ENCODE data around the gene MALT1. TPM values are rescaled to one million over a fixed set of nuclear protein-coding genes. Genes with fewer than 3 reads are reported as not detected.

Gene MALT1
- total RNA-seq, 3 donors from 2014 or later, result 31.1 to 49.3 (median 39.8) TPM

DNA sequence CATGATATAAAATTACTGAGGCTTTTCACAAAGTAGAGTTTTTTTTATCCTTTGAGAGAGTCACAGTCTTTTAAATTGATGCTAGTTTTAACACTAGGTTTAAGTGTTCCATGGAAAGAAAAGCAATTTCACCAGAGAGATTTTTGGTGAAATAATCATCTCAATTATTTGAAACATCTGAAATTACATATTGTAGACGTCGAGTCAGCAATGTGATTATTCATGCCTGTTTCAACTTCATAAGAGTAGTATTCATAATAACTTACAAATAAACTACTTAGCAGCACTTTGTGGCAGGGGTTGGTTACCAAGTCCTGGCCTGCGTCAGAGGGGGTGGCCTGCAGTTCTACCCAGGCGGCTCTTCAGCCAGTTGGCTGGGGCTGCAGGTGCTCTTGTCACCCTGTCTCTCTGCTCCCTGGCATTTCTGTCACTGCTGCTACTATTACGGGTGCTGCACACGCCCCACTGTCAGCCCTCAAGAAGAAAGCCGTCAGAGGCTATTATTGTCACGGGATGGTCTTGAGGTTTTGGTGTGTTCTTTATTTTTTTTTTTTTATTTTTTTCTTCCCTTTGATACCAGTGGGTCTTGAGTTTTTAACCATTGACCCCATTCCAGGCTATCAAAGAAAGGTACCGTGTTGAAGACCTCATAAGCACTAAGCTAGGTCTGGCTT, 50.4 kb downstream of the MALT1 start:
- no peaks in the 10 kb centered on the region for H3K9me3 Mint-ChIP-seq
- ATAC-seq (no peak), DNase-seq (no peak)
- no peaks in the 10 kb centered on the region for H3K27me3 Mint-ChIP-seq (ENCODE audit: low read depth)
- H3K4me1 Mint-ChIP-seq (ENCODE audit: low read depth), result peaks cover 20% of the 10 kb centered on the region
- H3K36me3 Mint-ChIP-seq (ENCODE audit: insufficient read depth), result peaks cover 37% of the 10 kb centered on the region
- no peak overlapping the region for H3K4me3 Mint-ChIP-seq

DNA sequence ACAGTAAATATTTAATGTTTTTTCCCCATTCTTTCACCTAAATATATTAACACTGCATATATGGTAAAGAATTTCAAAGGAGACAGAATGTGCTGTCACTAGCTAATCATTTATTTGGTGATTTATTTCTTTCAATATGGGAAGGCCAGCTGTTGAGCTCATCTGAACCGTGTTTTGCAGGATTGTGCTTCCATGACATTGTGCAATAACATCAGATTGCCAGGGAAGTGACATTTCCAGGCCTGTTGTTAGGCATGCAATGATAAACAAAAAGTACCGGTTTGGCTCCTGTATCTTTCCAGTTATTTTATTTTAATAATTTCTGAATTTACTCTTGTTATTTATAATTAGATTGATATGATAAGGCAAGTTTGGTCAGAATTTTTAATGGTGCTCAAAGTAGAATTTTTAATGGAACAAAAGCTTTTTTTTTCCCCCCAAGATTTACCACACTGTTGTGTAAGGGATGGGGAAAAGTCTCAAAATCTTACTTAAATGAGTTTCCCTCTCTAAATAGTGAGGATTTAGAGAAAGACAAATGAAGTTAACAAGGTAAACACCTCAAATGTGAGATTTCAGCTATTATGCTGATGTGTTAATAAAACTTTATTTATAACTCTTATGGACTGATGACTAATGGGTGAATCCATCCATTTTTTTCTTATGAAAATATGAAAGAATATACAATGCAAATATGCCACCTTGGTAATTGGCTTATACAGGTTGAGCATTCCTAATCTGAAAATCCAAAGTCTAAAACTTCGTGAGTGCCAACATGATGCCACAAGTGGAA, 52.7 kb downstream of the MALT1 start:
- no peaks in the 10 kb centered on the region for H3K27me3 Mint-ChIP-seq (ENCODE audit: low read depth)
- DNase-seq (no peak), ATAC-seq (no peak)
- H3K36me3 Mint-ChIP-seq (ENCODE audit: insufficient read depth), result peaks cover 29% of the 10 kb centered on the region
- no peak overlapping the region for H3K4me3 Mint-ChIP-seq
- H3K9me3 Mint-ChIP-seq, result no peaks in the 10 kb centered on the region
- H3K4me1 Mint-ChIP-seq (ENCODE audit: low read depth), result peaks cover 7% of the 10 kb centered on the region

DNA sequence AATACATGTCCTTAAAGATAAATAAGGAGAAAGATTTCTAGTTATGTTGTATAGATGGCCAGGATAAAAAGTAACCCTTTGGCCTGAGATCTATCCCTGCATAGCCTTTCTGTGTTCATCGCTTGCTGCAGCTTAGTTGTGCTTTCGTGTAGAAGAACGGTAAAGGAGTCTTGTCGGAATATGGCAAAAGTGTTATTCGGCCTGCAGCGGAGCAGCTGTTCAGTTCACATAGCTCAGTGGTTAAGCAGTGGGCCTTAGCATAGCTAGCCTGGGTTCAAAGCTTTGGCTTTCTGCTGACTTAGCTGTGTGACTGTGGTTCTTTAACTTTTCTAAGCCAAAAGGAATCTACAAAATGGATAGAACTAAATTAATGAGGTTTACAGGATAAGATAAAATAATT, 55.4 kb downstream of the MALT1 start:
- DNase-seq (no peak), ATAC-seq (no peak)
- Mint-ChIP-seq H3K9me3 (no peaks in the 10 kb centered on the region), H3K4me3 (no peak overlapping the region), H3K27me3 (ENCODE audit: low read depth) (no peaks in the 10 kb centered on the region), H3K4me1 (ENCODE audit: low read depth) (no peaks in the 10 kb centered on the region), H3K36me3 (ENCODE audit: insufficient read depth) (peaks cover 29% of the 10 kb centered on the region)

DNA sequence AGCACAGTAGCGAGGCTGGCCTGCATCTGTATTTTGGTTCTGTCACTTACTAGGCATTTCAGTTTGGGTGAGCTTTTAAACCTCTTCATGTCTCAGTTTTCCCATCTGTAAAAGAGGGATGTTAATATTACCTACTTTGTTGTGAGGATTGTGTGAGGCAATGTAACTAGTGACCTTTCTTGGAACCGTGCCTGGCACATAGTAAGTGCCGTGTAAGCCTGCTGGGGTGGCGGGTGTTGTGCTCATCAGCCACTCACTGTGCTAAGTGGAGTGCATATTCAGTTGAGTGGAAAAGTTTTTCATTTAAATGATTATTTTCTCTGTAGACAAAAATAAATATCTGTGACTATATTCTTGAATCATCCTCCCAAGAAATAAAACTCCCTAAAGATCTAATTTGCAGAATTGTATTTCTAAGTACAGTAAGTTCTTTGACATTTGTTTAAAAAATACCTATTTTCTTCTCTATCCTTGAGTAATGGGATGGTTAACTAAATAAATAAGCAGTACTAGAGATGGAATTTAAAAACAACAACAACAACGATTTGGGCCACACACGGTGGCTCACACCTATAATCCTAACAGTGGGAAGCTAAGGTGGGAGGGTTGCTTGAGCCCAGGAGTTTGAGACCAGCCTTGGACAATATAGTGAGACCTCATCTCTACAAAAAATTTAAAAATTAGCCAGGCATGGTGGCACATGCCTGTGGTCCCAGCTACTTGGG, 56.7 kb downstream of the MALT1 start:
- Mint-ChIP-seq H3K4me1 (ENCODE audit: low read depth) (no peaks in the 10 kb centered on the region), H3K4me3 (no peak overlapping the region), H3K9me3 (no peaks in the 10 kb centered on the region), H3K36me3 (ENCODE audit: insufficient read depth) (peaks cover 31% of the 10 kb centered on the region), H3K27me3 (ENCODE audit: low read depth) (no peaks in the 10 kb centered on the region)
- no peak for DNase-seq
- no peak for ATAC-seq

DNA sequence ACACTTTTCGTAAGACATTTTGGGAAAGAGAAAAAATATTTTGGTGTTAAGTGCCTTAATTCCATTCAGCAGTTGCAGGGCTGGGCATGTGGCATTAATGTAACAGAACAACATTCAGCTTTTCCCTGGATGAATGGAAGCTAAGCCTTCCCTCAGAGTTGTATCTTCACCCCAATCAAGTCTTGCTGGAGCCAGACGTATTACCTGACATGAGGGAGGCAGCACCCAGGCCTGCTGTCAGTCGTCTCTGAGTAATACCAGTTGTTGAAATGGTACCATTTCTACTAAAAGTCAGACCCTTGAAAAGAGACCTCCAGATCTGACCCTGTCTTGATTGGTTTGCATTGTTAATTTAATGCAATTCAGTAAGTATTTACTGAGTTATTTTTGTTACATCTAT, 57.5 kb downstream of the MALT1 start:
- ATAC-seq (no peak), DNase-seq (no peak)
- Mint-ChIP-seq H3K4me1 (ENCODE audit: low read depth) (no peaks in the 10 kb centered on the region), H3K4me3 (no peak overlapping the region), H3K27me3 (ENCODE audit: low read depth) (no peaks in the 10 kb centered on the region), H3K36me3 (ENCODE audit: insufficient read depth) (peaks cover 31% of the 10 kb centered on the region), H3K9me3 (no peaks in the 10 kb centered on the region)

DNA sequence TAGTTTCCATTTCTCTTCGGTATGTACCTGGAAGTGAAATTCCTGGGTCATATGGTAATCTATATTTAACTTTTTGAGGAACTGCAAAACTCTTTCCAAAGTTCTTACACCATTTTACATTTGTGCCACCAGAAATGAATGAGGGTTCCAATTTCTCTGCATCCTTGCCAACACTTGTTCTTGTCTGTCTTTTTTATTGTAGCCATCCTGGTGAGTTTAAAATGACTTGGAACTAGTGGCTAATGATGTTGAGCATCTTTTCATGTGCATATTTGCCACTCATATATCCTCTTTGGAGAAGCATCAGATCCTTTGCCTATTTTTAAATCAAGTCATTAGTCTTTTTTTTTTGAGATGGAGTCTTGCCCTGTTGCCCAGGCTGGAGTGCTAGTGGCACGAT, 59.4 kb downstream of the MALT1 start:
- DNase-seq (no peak), ATAC-seq (no peak)
- Mint-ChIP-seq H3K27me3 (ENCODE audit: low read depth) (no peaks in the 10 kb centered on the region), H3K9me3 (no peaks in the 10 kb centered on the region), H3K4me3 (no peak overlapping the region), H3K36me3 (ENCODE audit: insufficient read depth) (peaks cover 37% of the 10 kb centered on the region), H3K4me1 (ENCODE audit: low read depth) (no peaks in the 10 kb centered on the region)

DNA sequence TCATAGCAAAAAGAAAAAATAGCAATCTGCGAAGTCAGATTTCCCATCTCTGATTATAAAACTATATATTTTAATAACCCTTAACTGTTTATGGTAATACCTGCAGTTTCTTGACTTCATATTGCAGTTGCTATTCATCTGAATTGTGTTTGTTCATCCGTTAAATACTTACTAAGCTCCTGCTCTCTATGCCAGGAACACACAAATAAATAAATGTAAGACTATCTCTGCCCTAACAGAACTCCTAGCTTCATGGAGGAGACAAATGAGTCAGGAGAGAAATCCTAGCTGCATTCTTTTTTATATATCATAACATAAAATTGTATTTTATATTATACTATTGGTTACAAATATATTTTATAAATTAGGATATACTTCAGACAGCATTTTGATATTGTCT, 61.2 kb downstream of the MALT1 start:
- Mint-ChIP-seq H3K9me3 (no peaks in the 10 kb centered on the region), H3K4me1 (ENCODE audit: low read depth) (no peaks in the 10 kb centered on the region), H3K27me3 (ENCODE audit: low read depth) (no peaks in the 10 kb centered on the region), H3K36me3 (ENCODE audit: insufficient read depth) (peaks cover 41% of the 10 kb centered on the region), H3K4me3 (no peak overlapping the region)
- DNase-seq (no peak), ATAC-seq (no peak)

DNA sequence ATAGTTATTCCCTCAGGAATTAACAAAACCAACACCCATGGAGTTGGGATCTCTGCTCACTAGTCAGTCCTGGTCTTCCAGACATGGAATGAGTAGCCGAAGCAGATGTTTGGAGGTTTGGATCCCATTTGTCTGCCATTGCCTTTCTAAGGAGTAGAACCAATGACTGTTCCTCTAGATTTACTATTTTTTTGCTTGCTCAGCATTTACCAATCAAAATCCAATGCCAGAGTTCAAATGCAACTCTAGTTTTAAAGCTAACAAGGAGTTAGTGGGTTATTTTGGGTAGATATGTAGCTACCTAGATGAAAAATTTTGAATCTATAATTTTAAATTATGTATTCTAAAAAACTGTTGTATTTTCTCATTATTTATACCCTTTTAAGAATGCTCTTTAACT, 62.6 kb downstream of the MALT1 start:
- no peaks in the 10 kb centered on the region for H3K9me3 Mint-ChIP-seq

DNA sequence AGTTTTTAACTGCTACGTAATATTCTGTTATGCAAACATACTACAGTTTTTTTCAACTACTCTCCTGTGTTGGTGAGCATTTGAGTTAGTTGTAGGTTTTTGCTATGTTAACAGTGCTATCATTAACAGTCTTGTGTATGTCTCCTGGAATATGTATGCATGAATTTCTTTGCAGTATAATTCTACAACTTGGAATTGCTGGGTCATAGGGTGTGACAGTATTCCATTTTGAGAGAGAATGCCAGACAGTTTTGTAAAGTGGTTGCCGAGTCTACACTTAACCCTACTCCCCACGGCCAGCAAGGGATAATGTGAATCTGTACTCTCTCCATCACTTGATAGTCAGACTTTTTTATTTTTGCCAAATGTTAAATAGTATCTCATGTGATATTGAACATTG, 67.1 kb downstream of the MALT1 start:
- ATAC-seq, result no peak
- peaks cover 4% of the 10 kb centered on the region for H3K4me1 Mint-ChIP-seq (ENCODE audit: low read depth)
- H3K27me3 Mint-ChIP-seq (ENCODE audit: low read depth), result no peaks in the 10 kb centered on the region
- H3K4me3 Mint-ChIP-seq, result no peak overlapping the region
- H3K36me3 Mint-ChIP-seq (ENCODE audit: insufficient read depth), result peaks cover 39% of the 10 kb centered on the region
- H3K9me3 Mint-ChIP-seq, result no peaks in the 10 kb centered on the region
- DNase-seq, result no peak

More for the DNA sequence above, 62.6 kb downstream of the MALT1 start:
- ATAC-seq (no peak), DNase-seq (no peak)
- no peak overlapping the region for H3K4me3 Mint-ChIP-seq
- peaks cover 46% of the 10 kb centered on the region for H3K36me3 Mint-ChIP-seq (ENCODE audit: insufficient read depth)
- peaks cover 1% of the 10 kb centered on the region for H3K4me1 Mint-ChIP-seq (ENCODE audit: low read depth)
- H3K27me3 Mint-ChIP-seq (ENCODE audit: low read depth), result no peaks in the 10 kb centered on the region

DNA sequence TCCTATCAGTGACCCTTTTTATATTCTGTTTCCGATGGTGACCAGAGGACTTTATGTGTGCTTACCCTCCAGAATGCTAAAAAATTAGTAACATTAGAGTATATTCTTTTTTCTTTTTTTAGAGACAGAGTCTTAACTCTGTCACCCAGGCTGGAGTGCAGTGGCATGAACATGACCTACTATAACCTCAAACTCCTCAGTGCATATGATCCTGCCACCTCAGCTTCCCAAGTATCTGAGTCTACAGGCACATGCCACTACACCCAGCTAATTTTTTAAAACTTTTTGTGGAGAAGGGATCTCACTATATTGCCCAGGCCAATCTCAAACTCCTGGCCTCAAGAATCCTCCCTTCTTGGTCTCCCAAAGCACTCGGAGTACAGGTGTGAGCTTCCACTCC, 74.6 kb downstream of the MALT1 start:
- Mint-ChIP-seq H3K27me3 (ENCODE audit: low read depth) (no peaks in the 10 kb centered on the region), H3K4me3 (no peak overlapping the region), H3K36me3 (ENCODE audit: insufficient read depth) (peaks cover 57% of the 10 kb centered on the region), H3K4me1 (ENCODE audit: low read depth) (peaks cover under 1% of the 10 kb centered on the region), H3K9me3 (peaks cover 9% of the 10 kb centered on the region)
- ATAC-seq (no peak), DNase-seq (no peak)

DNA sequence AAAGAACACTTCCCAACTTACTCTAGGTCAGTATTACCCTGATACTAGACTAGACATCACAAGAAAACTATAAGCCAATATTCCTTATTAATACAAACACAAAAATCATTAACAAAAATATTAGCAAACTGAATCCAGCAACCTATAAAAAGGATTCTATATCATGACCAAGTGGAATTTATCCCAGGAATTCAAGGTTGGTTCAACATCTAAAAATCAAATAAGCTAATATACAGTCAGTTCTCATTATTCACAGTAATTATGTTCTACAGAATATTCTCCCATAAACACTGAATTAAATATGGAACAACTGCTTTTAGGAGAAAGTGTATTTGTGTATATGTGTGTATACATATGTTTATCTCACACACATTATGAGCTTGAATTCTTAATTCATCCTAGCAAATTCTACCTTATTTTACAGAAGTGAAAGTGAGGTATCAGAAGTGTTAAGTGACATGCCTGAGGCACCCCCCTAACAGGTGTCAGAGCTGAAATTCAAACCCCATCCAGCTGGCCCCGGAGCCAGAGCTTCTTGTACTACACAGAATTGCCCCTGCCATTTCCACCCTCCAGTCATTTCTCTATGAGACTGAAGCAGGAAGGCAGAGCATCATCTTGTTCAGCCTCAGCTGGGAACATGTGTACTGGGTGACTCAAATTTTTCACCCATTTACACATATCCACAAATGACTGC, 77.8 kb downstream of the MALT1 start:
- DNase-seq, result no peak
- H3K4me3 Mint-ChIP-seq, result no peak overlapping the region
- no peaks in the 10 kb centered on the region for H3K4me1 Mint-ChIP-seq (ENCODE audit: low read depth)
- no peaks in the 10 kb centered on the region for H3K27me3 Mint-ChIP-seq (ENCODE audit: low read depth)
- no peak for ATAC-seq
- peaks cover 56% of the 10 kb centered on the region for H3K36me3 Mint-ChIP-seq (ENCODE audit: insufficient read depth)
- peaks cover 9% of the 10 kb centered on the region for H3K9me3 Mint-ChIP-seq

DNA sequence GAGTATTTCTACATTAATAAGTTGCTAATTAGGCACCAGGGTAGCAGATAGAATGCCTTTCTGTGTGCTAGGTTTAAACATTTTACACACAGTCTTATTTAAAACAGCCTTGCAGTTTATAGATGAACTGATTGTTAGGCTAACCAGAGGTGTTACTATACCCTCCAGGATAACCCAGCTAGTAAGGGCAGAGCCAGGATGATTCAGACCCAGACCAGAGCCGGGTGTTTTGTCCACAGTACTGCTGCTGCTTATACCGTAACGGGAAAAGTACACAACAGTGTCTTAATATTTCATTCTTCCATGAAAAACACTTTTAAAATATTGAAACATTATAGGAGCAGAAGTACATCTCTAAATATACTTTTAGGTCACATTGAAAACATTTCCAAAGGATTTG, 82.7 kb downstream of the MALT1 start:
- Mint-ChIP-seq H3K4me3 (no peak overlapping the region), H3K9me3 (no peaks in the 10 kb centered on the region), H3K27me3 (ENCODE audit: low read depth) (no peaks in the 10 kb centered on the region), H3K36me3 (ENCODE audit: insufficient read depth) (peaks cover 16% of the 10 kb centered on the region), H3K4me1 (ENCODE audit: low read depth) (peaks cover 23% of the 10 kb centered on the region)
- ATAC-seq, result no peak
- no peak for DNase-seq

DNA sequence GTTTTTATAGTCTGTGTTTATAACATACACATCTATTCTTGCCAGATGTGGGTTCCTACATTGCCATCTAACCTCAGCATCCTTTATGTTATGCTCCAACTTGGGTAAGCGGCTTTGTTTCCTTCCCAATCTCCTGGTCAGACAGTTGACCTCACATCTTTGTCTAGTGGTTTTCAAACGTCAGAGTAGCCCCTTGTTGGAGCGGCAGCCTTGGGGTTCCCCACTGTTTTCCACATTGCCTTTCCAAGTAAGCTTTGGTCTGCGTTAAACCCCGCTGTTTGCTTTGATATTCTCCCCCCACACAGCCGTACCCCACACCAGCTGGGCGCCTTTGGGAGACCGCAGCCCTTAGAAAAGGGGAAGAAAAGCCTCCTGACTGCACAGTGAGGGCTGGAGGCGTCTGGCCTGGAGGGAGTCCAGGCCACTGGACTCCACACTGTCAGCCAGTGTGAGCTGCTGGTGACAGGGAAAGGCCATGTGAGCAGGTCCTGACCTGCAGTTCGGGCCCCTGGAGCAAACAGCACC, 83.3 kb downstream of the MALT1 start:
- Mint-ChIP-seq H3K36me3 (ENCODE audit: insufficient read depth) (peaks cover 9% of the 10 kb centered on the region), H3K27me3 (ENCODE audit: low read depth) (no peaks in the 10 kb centered on the region), H3K4me1 (ENCODE audit: low read depth) (peaks cover 24% of the 10 kb centered on the region), H3K4me3 (no peak overlapping the region), H3K9me3 (no peaks in the 10 kb centered on the region)
- DNase-seq (no peak), ATAC-seq (no peak)
